BLaER1 treated with 17β-estradiol and CSF1 and Interleukin-3, amounts not matched to agents 10 nM and 100 nM (cell line): Measurements from ENCODE around the gene CHST15.

Source experiments
- H3K27ac ChIP-seq, 11 experiments: shearing (Covaris generic); formaldehyde crosslinking; 2 replicates each; pipeline ENCODE4 v1.8.1; 2022
- H3K27me3 ChIP-seq, 11 experiments: shearing (Covaris generic); formaldehyde crosslinking; 2 replicates each; pipeline ENCODE4 v1.8.1; 2022
- H3K36me3 ChIP-seq, 11 experiments: shearing (Covaris generic); formaldehyde crosslinking; 2 replicates each; pipeline ENCODE4 v1.8.1; 2022
- H3K4me1 ChIP-seq, 10 experiments: shearing (Covaris generic); formaldehyde crosslinking; 2 replicates each; pipeline ENCODE4 v1.8.1; 2022
- H3K4me2 ChIP-seq, 11 experiments: shearing (Covaris generic); formaldehyde crosslinking; 2 replicates each; pipeline ENCODE4 v1.8.1; 2022
- H3K4me3 ChIP-seq, 10 experiments: shearing (Covaris generic); formaldehyde crosslinking; 2 replicates each; pipeline ENCODE4 v1.8.1; 2022
- H3K9ac ChIP-seq, 11 experiments: shearing (Covaris generic); formaldehyde crosslinking; 2 replicates each; pipeline ENCODE4 v1.8.1; 2022
- H3K9me3 ChIP-seq, 11 experiments: shearing (Covaris generic); formaldehyde crosslinking; replicated peaks in 1 of 11; 2 replicates each; pipeline ENCODE4 v1.8.1; 2022
- H4K20me1 ChIP-seq, 11 experiments: shearing (Covaris generic); formaldehyde crosslinking; 2 replicates each; pipeline ENCODE4 v1.8.1; 2022
- Cebpa-rat ChIP-seq, 11 experiments: shearing (Covaris generic); IDR thresholded peaks; 2 replicates each; pipeline ENCODE4 v1.8.1; 2022

The CHST15 gene

DNA sequence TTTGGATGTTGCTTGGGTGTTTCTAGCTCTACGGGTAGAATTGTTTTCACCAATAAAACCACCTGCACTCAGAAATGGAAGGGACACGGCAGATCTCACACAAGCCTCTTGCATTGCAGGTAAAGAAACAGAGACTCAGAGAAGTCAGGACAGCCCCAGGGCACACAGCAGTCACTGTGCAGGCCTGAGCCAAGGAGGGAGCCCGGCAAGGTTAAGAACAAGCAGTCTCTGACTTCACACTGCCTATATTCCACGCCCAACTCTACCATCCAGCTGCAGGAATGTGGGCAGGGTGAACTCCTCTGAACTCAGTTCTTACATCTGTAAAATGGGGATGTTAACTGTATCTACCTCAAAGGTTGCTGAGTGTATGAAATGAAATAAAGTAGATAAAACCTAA lies 15.4 kb downstream of the CHST15 start:
- Histone ChIP-seq H3K4me3 (peak overlapping the region in 1 of 10 experiments; percentile 40; a peak in 3 of 20 replicates), H3K4me2 (peak overlapping the region; percentile 91 to 100 (median 97)), H3K4me1 (peaks cover 97 to 100% (median 100%) of the 10 kb centered on the region in 10 experiments), H3K9ac (peak overlapping the region; percentile 11 to 73 (median 67); a peak in 18 of 22 replicates), H3K9me3 (peaks cover 0 to 5% (median 0%) of the 10 kb centered on the region in 11 experiments; a peak in 3 of 22 replicates), H3K27me3 (no peaks in the 10 kb centered on the region), H3K36me3 (peaks cover 8 to 77% (median 14%) of the 10 kb centered on the region in 11 experiments; a peak in 21 of 22 replicates), H4K20me1 (peaks cover 0 to 100% (median 54%) of the 10 kb centered on the region in 11 experiments; a peak in 19 of 22 replicates), H3K27ac (peak overlapping the region in 9 of 11 experiments; percentile 13 to 99 (median 82); a peak in 18 of 22 replicates)
- no peak for TF ChIP-seq Cebpa-rat (IDR thresholded peaks at IDR 0.05)

GRCh38 chr10:124077208-124077993 lies 16.0 kb downstream of the CHST15 start:
- peak overlapping the region; percentile 11 to 73 (median 67); a peak in 19 of 22 replicates for H3K9ac ChIP-seq
- H3K9me3 ChIP-seq: peaks cover 0 to 1% (median 0%) of the 10 kb centered on the region in 11 experiments; a peak in 1 of 22 replicates
- TF ChIP-seq Cebpa-rat (IDR thresholded peaks at IDR 0.05): no peak
- peak overlapping the region in 9 of 11 experiments; percentile 13 to 99 (median 82); a peak in 18 of 22 replicates for H3K27ac ChIP-seq
- H3K27me3 ChIP-seq: no peaks in the 10 kb centered on the region
- peak overlapping the region in 2 of 10 experiments; percentile 8 to 40; a peak in 4 of 20 replicates for H3K4me3 ChIP-seq
- peak overlapping the region; percentile 91 to 100 (median 97) for H3K4me2 ChIP-seq
- H4K20me1 ChIP-seq: peaks cover 0 to 100% (median 59%) of the 10 kb centered on the region in 11 experiments; a peak in 19 of 22 replicates
- peaks cover 99 to 100% (median 100%) of the 10 kb centered on the region in 10 experiments for H3K4me1 ChIP-seq
- H3K36me3 ChIP-seq: peaks cover 2 to 77% (median 12%) of the 10 kb centered on the region in 11 experiments; a peak in 20 of 22 replicates

GRCh38 chr10:124076148-124076733 lies 17.2 kb downstream of the CHST15 start:
- peaks cover 99 to 100% (median 100%) of the 10 kb centered on the region in 10 experiments for H3K4me1 ChIP-seq
- H3K4me3 ChIP-seq: peak overlapping the region in 9 of 10 experiments; percentile 4 to 35 (median 20); a peak in 11 of 20 replicates
- peak overlapping the region; percentile 84 to 100 (median 96) for H3K4me2 ChIP-seq
- peak overlapping the region; percentile 10 to 76 (median 70); a peak in 21 of 22 replicates for H3K9ac ChIP-seq
- no peak for TF ChIP-seq Cebpa-rat (IDR thresholded peaks at IDR 0.05)
- peaks cover 0 to 72% (median 5%) of the 10 kb centered on the region in 11 experiments; a peak in 12 of 22 replicates for H3K36me3 ChIP-seq
- peaks cover 0 to 100% (median 57%) of the 10 kb centered on the region in 11 experiments; a peak in 19 of 22 replicates for H4K20me1 ChIP-seq
- no peaks in the 10 kb centered on the region for H3K27me3 ChIP-seq
- peak overlapping the region; percentile 27 to 99 (median 82); a peak in 21 of 22 replicates for H3K27ac ChIP-seq
- no peaks in the 10 kb centered on the region for H3K9me3 ChIP-seq

GRCh38 chr10:124075231-124075955 lies 18.0 kb downstream of the CHST15 start:
- peak overlapping the region; percentile 27 to 99 (median 82); a peak in 21 of 22 replicates for H3K27ac ChIP-seq
- peak overlapping the region; percentile 84 to 100 (median 96) for H3K4me2 ChIP-seq
- no peaks in the 10 kb centered on the region for H3K27me3 ChIP-seq
- peaks cover 3 to 72% (median 11%) of the 10 kb centered on the region in 11 experiments; a peak in 16 of 22 replicates for H3K36me3 ChIP-seq
- H3K9me3 ChIP-seq: no peaks in the 10 kb centered on the region
- TF ChIP-seq Cebpa-rat (IDR thresholded peaks at IDR 0.05): no peak
- H3K9ac ChIP-seq: peak overlapping the region; percentile 10 to 76 (median 70); a peak in 21 of 22 replicates
- peaks cover 99 to 100% (median 100%) of the 10 kb centered on the region in 10 experiments for H3K4me1 ChIP-seq
- H3K4me3 ChIP-seq: peak overlapping the region in 9 of 10 experiments; percentile 4 to 40 (median 20); a peak in 15 of 20 replicates
- peaks cover 0 to 100% (median 59%) of the 10 kb centered on the region in 11 experiments; a peak in 19 of 22 replicates for H4K20me1 ChIP-seq

DNA sequence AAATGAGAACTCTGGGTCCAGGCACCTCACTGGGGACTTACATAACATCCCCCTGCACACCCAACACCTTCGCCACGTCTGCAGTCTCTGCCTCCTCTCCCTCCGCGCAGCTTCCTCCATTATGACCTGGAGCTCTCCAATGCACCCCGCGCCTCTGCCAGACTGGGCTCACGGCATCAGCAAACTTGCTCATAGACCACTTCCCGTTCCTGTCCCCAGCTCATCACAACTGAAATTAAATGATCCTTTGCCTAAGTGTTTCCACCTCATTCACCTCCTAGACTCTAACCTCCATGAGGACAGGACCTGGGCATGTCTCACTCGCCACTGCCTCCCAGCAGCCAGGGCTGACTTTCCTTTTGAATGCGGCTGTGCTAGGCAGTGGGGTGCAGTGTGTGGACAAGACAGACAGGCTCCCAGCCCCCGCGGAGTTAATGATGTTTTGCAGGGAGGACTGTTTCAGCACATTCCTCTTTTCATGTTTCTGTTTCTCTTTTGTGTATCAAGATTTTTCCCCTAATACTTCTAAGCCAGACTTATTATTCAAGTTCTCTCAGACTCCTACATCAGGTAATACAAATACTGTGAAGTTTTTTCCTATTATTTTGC lies 18.8 kb downstream of the CHST15 start:
- Histone ChIP-seq H3K9me3 (no peaks in the 10 kb centered on the region), H4K20me1 (peaks cover 0 to 100% (median 55%) of the 10 kb centered on the region in 11 experiments; a peak in 20 of 22 replicates), H3K4me2 (peak overlapping the region; percentile 84 to 100 (median 96)), H3K4me1 (peaks cover 99 to 100% (median 100%) of the 10 kb centered on the region in 10 experiments), H3K27ac (peak overlapping the region; percentile 27 to 99 (median 82); a peak in 21 of 22 replicates), H3K4me3 (peak overlapping the region in 8 of 10 experiments; percentile 8 to 40 (median 24); a peak in 12 of 20 replicates), H3K27me3 (no peaks in the 10 kb centered on the region), H3K9ac (peak overlapping the region; percentile 10 to 76 (median 70); a peak in 19 of 22 replicates), H3K36me3 (peaks cover 11 to 73% (median 19%) of the 10 kb centered on the region in 11 experiments; a peak in 18 of 22 replicates)
- TF ChIP-seq Cebpa-rat (IDR thresholded peaks at IDR 0.05): no peak

DNA sequence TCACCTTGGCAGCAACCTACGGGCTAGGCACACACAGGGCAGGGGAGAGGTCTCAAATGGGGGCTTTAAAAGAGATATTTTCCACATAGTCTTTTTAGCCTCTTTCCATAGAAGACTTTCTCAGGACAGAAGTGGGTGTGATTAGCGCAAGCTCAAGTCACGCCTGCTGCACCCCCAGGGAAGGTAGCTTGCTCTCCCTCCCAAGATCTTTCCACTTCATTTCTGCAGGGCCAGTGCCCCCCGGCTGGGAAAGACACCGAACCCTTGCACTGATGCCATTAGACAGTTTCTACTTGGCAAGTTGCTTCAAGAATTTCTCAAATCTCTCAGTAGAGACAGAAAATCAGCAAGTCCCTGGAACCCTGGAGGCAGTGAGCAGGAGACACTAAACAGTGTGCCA lies 19.4 kb downstream of the CHST15 start:
- Histone ChIP-seq H3K9me3 (no peaks in the 10 kb centered on the region), H3K4me1 (peaks cover 99 to 100% (median 100%) of the 10 kb centered on the region in 10 experiments), H3K4me3 (peak overlapping the region in 6 of 10 experiments; percentile 8 to 40 (median 24); a peak in 7 of 20 replicates), H3K27ac (peak overlapping the region in 10 of 11 experiments; percentile 45 to 99 (median 82); a peak in 19 of 22 replicates), H3K4me2 (peak overlapping the region; percentile 84 to 100 (median 96)), H3K27me3 (no peaks in the 10 kb centered on the region), H4K20me1 (peaks cover 0 to 100% (median 55%) of the 10 kb centered on the region in 11 experiments; a peak in 20 of 22 replicates), H3K9ac (peak overlapping the region; percentile 10 to 76 (median 70); a peak in 17 of 22 replicates), H3K36me3 (peaks cover 13 to 74% (median 24%) of the 10 kb centered on the region in 11 experiments; a peak in 18 of 22 replicates)
- no peak for TF ChIP-seq Cebpa-rat (IDR thresholded peaks at IDR 0.05)

DNA sequence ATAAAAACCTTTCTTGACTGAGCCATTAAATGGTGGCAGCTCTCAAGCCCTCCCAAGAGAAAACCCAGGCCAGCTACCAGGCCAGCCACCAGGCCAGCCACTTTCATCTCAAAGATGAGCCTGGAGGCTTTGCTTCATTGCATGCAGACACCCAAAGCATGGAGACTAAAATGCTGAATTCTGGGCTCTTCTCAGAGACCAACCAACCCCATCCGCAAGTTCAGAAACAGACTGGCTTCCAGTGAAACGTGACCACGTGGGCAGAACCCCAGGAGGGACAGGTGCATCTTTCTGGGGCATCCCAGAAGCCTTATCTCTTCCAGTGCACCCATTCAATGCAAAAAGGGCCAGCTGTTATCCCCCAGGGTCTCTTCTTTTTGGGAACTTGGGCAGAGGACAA lies 20.9 kb downstream of the CHST15 start:
- Histone ChIP-seq H3K4me3 (peak overlapping the region in 3 of 10 experiments; percentile 6 to 36 (median 31); a peak in 3 of 20 replicates), H3K27ac (peak overlapping the region in 9 of 11 experiments; percentile 72 to 99 (median 83); a peak in 17 of 22 replicates), H3K9ac (peak overlapping the region in 9 of 11 experiments; percentile 11 to 64 (median 57); a peak in 13 of 22 replicates), H3K27me3 (no peaks in the 10 kb centered on the region), H3K4me1 (peaks cover 98 to 100% (median 100%) of the 10 kb centered on the region in 10 experiments), H3K36me3 (peaks cover 21 to 73% (median 33%) of the 10 kb centered on the region in 11 experiments; a peak in 20 of 22 replicates), H3K4me2 (peak overlapping the region; percentile 84 to 100 (median 96)), H4K20me1 (peaks cover 5 to 100% (median 63%) of the 10 kb centered on the region in 11 experiments; a peak in 20 of 22 replicates), H3K9me3 (no peaks in the 10 kb centered on the region)
- no peak for TF ChIP-seq Cebpa-rat (IDR thresholded peaks at IDR 0.05)
